ENCODE measurements around the gene RSRC1.
"Not testable (repeated sequence)": the region's sequence is repeated elsewhere in the genome, so short reads cannot be mapped to it uniquely, and the experiment has no call there.

Gene RSRC1

DNA sequence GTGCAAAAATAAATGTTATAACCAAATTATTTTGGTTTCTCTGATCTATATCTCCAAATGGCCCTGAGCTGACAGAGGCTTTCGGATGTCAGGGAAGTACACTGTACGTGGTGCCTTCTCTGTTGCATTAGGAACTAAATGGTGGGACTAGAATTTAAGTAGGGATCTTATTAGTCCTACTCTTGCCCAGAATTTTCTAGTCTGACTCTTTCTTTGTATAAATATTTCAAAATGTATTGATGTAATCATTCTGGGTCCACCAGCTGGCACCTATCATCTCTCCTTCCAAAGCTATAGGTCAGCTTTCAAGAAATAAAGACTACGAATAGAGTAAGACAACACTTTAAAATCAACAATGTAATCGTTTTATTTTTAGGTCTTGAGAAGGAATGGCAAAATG, 438.8 kb downstream of the RSRC1 start:
- no peak for DNase-seq

DNA sequence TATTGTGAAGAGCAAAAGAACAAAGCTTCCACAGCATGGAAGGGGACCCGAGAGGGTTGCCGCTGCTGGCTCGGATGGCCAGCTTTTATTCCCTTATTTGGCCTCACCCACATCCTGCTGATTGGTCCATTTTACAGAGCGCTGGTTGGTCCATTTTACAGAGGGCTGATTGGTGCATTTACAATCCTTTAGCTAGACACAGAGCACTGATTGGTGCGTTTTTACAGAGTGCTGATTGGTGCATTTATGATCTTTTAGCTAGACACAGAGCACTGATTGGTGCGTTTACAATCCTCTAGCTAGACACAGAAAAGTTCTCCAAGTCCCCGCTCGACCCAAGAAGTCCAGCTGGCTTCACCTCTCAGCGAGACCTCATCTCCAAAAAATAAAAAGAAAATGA, 440.0 kb downstream of the RSRC1 start:
- DNase-seq = not testable (repeated sequence)

DNA sequence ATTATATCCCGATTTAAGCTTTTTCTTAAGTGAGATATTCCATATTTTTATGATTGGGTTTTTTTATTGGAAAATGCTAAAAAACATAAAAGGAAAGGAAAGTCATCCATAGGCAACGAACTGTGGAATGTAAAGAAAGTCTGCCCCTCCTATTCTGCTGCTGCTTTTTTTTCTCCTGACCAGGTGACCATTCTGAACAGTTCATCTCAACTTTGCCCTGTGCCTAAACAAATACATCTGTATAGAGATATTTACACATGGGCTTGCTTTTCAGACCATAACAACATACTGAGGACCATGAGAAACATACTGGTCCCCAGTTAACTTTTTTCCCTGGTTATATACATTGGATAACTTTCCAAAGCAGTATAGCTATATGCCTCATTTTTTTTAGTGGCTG, 442.2 kb downstream of the RSRC1 start:
- DNase-seq = no peak

DNA sequence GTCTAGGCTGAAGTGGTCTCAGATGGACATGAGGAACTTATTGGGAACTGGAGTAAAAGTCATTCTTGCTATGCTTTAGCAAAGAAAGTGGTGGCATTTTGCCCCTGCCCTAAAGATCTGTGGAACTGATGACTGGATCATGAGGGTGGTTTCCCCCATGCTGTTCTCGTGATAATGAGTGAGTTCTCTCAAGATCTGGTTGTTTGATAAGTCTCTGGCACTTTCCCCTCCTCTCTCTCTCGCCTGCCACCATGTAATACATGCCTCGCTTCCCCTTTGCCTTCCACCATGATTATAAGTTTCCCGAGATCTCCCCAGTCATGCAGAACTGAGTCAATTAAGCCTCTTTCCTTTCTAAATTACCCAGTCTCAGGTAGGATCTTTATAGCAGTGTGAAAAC, 449.6 kb downstream of the RSRC1 start:
- no peak for DNase-seq

DNA sequence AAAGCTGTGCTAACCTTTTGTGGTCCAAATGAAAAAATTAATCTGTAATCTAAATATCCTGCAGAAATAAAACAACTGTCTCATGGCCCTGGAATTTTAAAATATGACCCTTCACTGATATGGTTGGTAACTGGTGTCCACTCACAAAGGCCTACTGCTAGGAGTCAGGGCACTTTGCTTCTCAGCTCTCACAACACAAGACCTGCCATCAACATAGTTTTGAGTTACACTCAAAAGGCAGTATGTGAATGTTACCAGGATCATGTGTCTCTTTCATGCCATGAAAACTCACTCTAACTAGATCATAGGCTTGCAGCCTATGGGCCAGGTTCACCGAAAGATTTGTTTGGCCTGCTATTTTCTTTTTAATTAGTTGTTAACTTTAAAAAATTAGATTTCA, 451.1 kb downstream of the RSRC1 start:
- DNase-seq = no peak

DNA sequence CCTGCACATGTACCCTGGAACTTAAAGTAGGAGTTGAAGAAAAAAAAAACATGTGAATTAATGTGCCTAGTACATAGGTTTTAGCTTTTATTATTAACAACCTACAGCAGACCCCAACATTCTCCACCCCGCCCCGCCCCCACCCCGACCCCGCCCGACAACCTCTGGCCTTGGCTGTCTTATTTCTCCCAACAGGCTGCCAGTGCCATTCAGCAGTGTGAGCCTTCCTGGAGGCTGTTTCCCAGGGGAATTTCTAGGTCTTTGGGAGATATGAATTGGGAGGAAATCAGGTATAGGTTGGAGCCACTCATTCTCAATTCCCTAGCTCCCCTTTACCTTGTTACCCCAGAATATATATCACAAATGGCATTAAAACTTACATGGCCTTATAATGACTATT, 452.8 kb downstream of the RSRC1 start:
- DNase-seq = no peak

DNA sequence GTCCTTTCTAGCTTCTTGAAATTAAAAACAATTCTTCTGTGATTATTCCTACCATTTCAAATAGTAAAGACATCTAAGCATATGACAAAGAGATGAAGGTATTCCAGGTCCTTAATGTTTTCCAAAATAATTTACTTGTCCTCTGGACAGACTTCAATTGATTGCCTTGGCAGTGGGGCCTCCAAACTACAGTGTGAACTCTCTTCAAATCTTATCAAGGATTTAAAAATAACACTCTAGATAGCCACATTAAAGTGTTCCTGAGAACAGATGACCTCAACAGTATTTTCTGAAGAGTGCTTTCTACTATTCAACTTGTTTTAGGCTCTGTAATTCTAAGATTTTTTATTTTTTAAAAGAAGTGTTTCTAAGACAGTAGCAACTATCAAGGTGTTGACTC, 453.2 kb downstream of the RSRC1 start:
- DNase-seq = no peak

DNA sequence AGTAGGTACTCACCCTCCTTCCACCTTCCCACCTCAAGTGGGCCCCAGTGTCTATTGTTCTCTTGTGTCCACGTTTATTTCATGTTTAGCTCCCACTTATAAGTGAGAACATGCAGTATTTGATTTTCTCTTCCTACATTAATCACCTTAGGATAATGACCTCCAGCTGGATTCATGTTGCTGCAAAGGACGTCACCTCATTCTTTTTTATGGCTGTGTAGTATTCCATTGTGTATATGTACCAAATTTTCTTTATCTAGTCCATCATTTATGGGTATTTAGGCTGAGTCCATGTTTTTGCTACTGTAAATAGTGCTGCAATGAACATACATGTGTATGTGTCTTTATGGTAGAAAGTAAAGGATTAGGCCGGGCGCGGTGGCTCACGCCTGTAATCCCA, 455.2 kb downstream of the RSRC1 start:
- no peak for DNase-seq

DNA sequence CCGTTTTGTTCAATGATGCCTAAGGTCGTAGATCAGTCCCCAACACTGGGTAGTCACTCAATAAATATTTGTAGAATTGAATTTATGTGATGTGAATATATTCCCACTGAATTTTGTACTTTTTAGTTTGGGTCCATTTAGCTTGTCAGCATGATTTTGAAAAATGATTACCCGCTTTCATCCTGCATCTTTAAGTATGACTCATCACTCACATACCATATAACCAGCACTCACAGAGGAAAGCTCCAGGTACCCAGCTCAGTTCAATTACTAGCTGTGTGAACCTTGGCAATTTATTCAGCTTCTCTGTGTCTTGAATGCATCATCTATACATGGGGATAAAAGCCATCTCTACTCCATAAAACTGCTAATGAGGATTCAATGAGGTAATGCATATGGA, 458.9 kb downstream of the RSRC1 start:
- no peak for DNase-seq

DNA sequence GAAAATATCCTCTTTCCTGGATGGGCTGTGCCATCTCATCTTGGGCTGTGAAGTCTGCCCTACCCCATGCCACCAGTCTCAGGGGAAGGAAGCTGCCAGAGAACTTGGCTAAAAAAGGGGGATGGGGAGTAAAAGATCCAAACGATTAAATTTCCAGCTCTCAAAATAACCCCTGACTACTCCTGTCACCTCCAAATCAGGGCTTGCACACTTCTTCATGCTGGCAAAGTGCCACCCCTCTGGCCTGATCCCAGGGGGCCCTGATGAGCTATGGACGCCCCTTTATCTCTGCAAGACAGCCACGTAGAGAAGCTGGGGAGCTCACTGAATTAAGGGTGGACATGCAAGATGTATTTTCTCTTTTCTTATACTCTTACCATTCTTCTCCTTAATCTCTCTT, 459.9 kb downstream of the RSRC1 start:
- DNase-seq = no peak

DNA sequence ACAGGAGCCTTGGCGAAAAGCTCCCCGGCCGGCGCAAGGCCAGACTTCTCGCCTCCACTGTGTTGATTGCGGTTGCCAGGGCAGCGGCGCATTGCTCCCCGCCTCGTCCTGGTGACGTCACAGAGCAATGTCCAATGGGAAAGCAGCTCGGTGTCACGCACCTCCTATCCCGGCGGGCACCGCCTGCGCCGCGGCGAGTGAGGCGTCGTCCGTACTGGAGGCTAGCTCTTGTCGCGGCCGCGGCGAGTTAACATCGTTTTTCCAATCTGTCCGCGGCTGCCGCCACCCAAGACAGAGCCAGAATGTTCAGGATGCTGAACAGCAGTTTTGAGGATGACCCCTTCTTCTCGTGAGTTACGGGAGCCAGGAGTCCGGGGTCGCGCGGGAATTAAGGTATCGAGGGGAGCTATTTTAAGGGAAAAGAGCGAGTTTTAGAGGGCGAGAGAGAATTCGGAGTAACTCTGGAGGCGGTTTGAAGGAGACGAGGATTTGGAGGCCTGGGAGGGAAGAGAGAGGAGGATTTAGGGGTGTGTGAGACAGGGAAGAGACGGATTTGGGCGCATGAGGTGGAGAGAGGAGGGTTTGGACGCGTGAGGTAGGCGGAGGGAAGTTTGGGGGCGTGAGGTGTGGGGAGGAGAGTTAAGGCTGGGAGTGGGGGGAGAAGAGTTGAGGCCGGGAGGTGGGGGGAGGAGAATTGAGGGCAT, 461.3 kb downstream of the RSRC1 start, which contains the start of gene MLF1:
MLF1 (plus strand) TSS at position 196 of the 704 bp plus-strand sequence; CDS start at position 303, 107 bp downstream.
- peak; percentile 67 for DNase-seq

DNA sequence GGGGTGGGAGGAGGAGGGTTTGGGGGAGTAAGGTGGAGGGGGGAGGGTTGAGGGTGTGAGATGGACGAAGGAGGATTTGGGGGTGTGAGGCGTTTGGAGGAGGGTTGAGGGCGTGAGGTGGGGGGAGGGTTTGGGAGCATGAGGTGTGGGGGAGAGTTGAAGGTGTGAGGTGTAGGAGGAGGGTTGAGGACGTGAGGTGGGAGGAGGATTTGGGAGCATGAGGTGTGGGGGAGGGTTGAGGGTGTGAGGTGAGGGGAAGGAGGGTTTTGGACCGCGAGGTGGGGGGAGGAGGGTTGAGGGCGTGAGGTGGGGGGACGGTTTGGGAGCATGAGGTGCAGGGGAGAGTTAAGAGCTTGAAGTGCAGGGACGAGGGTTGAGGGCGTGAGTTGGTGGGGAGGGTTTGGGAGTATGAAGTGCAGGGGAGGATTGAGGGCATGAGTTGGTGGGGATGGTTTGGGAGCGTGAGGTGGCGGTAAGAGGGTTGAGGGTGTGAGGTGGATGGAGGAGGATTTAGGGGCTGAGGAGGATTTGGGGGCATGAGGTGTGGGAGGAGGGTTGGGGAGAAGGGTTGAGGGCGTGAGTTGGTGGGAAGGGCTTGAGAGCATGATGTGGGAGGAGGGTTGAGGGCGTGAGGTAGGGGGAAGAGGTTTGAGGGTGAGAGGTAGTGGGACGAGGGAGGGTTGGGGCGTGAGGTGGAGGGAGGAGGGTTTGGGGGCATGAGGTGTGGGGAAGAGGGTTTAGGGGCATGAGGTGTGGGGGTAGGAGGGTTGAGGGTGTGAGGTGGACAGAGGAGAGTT, 462.3 kb downstream of the RSRC1 start:
- no peak for DNase-seq

DNA sequence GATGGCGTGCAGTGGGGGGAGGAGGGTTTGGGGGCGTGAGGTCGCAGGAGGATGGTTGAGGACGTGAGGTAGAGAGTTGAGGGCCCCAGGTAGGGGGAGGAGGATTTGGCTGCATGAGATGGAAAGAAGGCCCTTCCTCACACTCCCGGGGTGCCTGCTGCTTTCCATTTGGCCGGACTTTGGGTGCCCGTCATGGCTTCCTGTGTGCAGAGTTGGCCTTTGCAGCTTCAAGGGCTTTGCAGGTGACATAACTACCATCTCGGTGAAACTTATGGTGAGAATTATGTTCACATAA, 462.8 kb downstream of the RSRC1 start:
- no peak for DNase-seq

DNA sequence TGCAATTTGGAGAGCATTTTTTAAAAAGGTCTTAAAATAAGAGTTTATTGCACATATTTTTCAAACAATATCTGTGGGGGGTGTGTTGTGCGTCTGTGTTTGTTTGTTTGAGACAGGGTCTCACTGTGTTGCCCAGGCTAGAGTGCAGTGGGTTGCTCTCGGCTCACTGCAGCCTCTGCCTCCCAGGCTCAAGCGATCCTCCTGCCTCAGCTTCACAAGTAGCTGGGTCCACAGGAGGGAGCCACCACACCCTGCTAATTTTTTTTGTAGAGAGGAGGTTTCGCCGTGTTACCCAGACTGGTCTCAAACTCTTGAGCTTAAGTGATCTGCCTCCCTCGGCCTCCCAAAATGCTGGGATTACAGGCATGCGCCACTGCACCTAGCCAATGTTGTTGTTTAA, 463.8 kb downstream of the RSRC1 start:
- no peak for DNase-seq

DNA sequence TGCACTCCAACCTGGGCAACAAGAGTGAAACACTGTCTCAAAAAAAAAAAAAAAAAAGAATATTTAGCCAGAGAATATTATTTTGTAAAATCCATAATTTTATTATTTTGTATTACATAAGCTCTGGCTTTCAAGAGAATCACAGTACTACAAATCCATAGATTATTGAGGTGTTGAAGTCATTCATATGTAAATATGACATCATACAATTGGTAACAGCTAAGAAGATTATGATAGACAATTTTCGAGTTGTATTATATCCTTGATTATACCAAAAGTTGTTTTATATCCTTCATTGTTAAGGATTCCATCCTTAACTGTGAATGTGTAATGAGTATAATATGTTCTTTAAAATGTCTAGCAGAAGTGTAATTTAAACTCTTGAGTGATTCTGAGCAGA, 464.8 kb downstream of the RSRC1 start:
- DNase-seq = no peak

DNA sequence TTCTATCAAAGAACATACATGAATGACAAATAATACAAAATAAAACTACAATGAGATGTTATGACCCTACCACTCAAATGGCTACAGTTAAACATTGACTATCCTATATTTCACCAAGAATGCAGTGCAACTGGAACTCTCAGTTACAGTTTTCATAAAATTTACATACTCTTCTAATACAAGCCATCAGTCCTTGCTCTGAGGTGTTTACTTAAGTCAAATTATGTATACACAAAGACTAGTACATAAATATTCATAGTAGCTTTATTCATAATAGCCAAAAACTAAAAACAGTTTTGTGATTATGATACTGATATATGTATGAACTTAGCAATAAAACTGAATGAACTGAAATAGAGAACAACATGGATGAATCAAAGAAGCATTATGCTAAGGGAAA, 480.3 kb downstream of the RSRC1 start:
- DNase-seq = no peak
